HCT116 (cell line): ENCODE results near the gene SYT4. TPM values are rescaled to one million over a fixed set of nuclear protein-coding genes. Genes with fewer than 3 reads are reported as not detected.

ENCODE experiments used
- ATAC-seq: fragments of 200-7000 bp; cut with Tn5 transposase; 2 replicates; pipeline ENCODE4 v1.9.1; 2020; ENCODE audit warnings: mild to moderate bottlenecking, moderate library complexity
- BruUV-seq: library from RNA; stranded (reverse); fragments of 400-500 nt; replicated peaks from 2 replicates; lab custom pipeline; 2021; lab: Mats Ljungman, UMichigan
- CTCF ChIA-PET: fragments of 300-600 bp; sonication (Branson Sonifier 250); formaldehyde crosslinking; loops from one replicate; lab custom pipeline; 2021; ENCODE audit warnings: antibody characterized with exemption; lab: Charles Lee
- POLR2A ChIA-PET: fragments of 300-600, 350-600 bp; sonication (Branson Sonifier 250); formaldehyde crosslinking; loops from one replicate; lab custom pipeline; 2021; ENCODE audit warnings: antibody characterized with exemption; lab: Charles Lee
- RAD21 ChIA-PET, 2 experiments: fragments of 300-600 bp; sonication (Branson Sonifier 250); formaldehyde crosslinking; loops; one replicate each; lab custom pipeline; 2023; ENCODE audit warnings: low total read pairs in 2 of 2; ENCODE audit not compliant: uncharacterized antibody in 2 of 2, unreplicated experiment in 2 of 2, low non-redundant PET in 1 of 2; lab: Charles Lee
- DNase-seq: peaks from one replicate; pipeline ENCODE4 v3.0.0-alpha.2; 2010; ENCODE audit warnings: low read depth, low spot score
- H2AFZ ChIP-seq: fragments of 200-600 bp; shearing (Covaris generic), sonication (generic); 2 replicates; pipeline ENCODE4 v1.6.1; 2017; ENCODE audit warnings: low read depth, mixed run types, mixed read lengths, antibody characterized with exemption, low read length; ENCODE audit not compliant: poor library complexity, severe bottlenecking
- H3K27ac ChIP-seq: 2 replicates; pipeline ENCODE4 v1.5.1; 2012; ENCODE audit warnings: low read depth, low read length
- H3K27me3 ChIP-seq: fragments of 200-600 bp; sonication (generic); 2 replicates; pipeline ENCODE4 v1.6.1; 2016; ENCODE audit warnings: mixed run types, low read length, mixed read lengths; ENCODE audit not compliant: insufficient read depth
- H3K36me3 ChIP-seq, 2 experiments: fragments of 200-500 bp in 1 of 2; fragments of 200-600 bp in 1 of 2; sonication (Bioruptor generic) in 1 of 2; sonication (generic) in 1 of 2; 2 replicates each; pipeline versions ENCODE4 v1.5.1 to v1.6.1; 2014 to 2016; ENCODE audit warnings: low read length in 2 of 2, inconsistent platforms in 1 of 2, mixed read lengths in 1 of 2, mixed run types in 1 of 2; ENCODE audit not compliant: insufficient read depth in 2 of 2, control insufficient read depth in 1 of 2
- H3K4me1 ChIP-seq, 2 experiments: fragments of 200-600 bp in 1 of 2; sonication (generic) in 1 of 2; 2 replicates each; pipeline versions ENCODE4 v1.5.1 to v1.6.1; 2012 to 2017; ENCODE audit warnings: low read length in 2 of 2, inconsistent platforms in 1 of 2, mild to moderate bottlenecking in 1 of 2, mixed read lengths in 1 of 2, mixed run types in 1 of 2, moderate library complexity in 1 of 2; ENCODE audit not compliant: insufficient read depth in 2 of 2, control insufficient read depth in 1 of 2
- H3K4me2 ChIP-seq: fragments of 200-600 bp; sonication (generic); 2 replicates; pipeline ENCODE4 v1.6.1; 2017; ENCODE audit warnings: mixed run types, low read length, mixed read lengths
- H3K4me3 ChIP-seq, 2 experiments: fragments of 200-600 bp in 1 of 2; sonication (generic) in 1 of 2; replicated peaks in 1 of 2; 2 replicates each; pipeline ENCODE4 v1.5.1; 2011 to 2016; ENCODE audit warnings: low read length in 2 of 2, control low read depth in 1 of 2, low read depth in 1 of 2, mild to moderate bottlenecking in 1 of 2, mixed read lengths in 1 of 2, mixed run types in 1 of 2
- H3K79me2 ChIP-seq: fragments of 200-600 bp; sonication (generic); 2 replicates; pipeline ENCODE4 v1.6.1; 2017; ENCODE audit warnings: mild to moderate bottlenecking, mixed run types, low read length, moderate library complexity, mixed read lengths; ENCODE audit not compliant: insufficient read depth
- H3K9ac ChIP-seq: fragments of 200-600 bp; sonication (generic); 2 replicates; pipeline ENCODE4 v1.6.1; 2016; ENCODE audit warnings: low read length, mixed read lengths
- H3K9me2 ChIP-seq: fragments of 200-600 bp; sonication (generic), shearing (Covaris generic); 2 replicates; pipeline ENCODE4 v1.6.1; 2017; ENCODE audit warnings: mixed run types, mild to moderate bottlenecking, moderate library complexity; ENCODE audit not compliant: insufficient read depth
- H3K9me3 ChIP-seq, 2 experiments: fragments of 200-500 bp in 1 of 2; fragments of 200-600 bp in 1 of 2; sonication (Bioruptor generic) in 1 of 2; sonication (generic) in 1 of 2; 2 replicates each; pipeline ENCODE4 v1.6.1; 2014 to 2017; ENCODE audit warnings: low read length in 2 of 2, mixed read lengths in 2 of 2, inconsistent platforms in 1 of 2, low read depth in 1 of 2, mild to moderate bottlenecking in 1 of 2, mixed run types in 1 of 2, moderate library complexity in 1 of 2; ENCODE audit not compliant: control insufficient read depth in 1 of 2, insufficient read depth in 1 of 2
- H4K20me1 ChIP-seq: fragments of 200-600 bp; sonication (generic), shearing (Covaris generic); 2 replicates; pipeline ENCODE4 v1.6.1; 2017; ENCODE audit warnings: mixed run types, mild to moderate bottlenecking, moderate library complexity; ENCODE audit not compliant: insufficient read depth
- ATF3 ChIP-seq: IDR thresholded peaks from 2 replicates; pipeline ENCODE4 v1.6.1; 2012
- CBX3 ChIP-seq: IDR thresholded peaks from 2 replicates; pipeline ENCODE4 v1.6.1; 2012; ENCODE audit warnings: low read depth
- CEBPB ChIP-seq: IDR thresholded peaks from 2 replicates; pipeline ENCODE4 v1.6.1; 2012; ENCODE audit warnings: low read depth
- ELF1 ChIP-seq: IDR thresholded peaks from 2 replicates; pipeline ENCODE4 v1.6.1; 2012; ENCODE audit warnings: low read depth, borderline replicate concordance
- EZH2 ChIP-seq: fragments of 200-600 bp; sonication (generic); IDR thresholded peaks from 2 replicates; pipeline ENCODE4 v1.6.1; 2017; ENCODE audit warnings: antibody characterized with exemption, mixed run types
- EZH2phosphoT487 ChIP-seq: fragments of 200-600 bp; IDR thresholded peaks from 2 replicates; pipeline ENCODE4 v1.6.1; 2018; ENCODE audit warnings: antibody characterized with exemption, borderline replicate concordance
- FOSL1 ChIP-seq: IDR thresholded peaks from 2 replicates; pipeline ENCODE4 v1.6.1; 2012; ENCODE audit warnings: low read depth
- JUND ChIP-seq: IDR thresholded peaks from 2 replicates; pipeline ENCODE4 v1.6.1; 2012
- POLR2A ChIP-seq: IDR thresholded peaks from 2 replicates; pipeline ENCODE4 v1.7.0; 2011; ENCODE audit warnings: borderline replicate concordance; ENCODE audit not compliant: insufficient read depth, insufficient read length; ENCODE audit errors: extremely low read depth
- POLR2AphosphoS5 ChIP-seq: IDR thresholded peaks from 2 replicates; pipeline ENCODE4 v1.6.1; 2011; ENCODE audit warnings: mild to moderate bottlenecking, low read depth, low read length, moderate library complexity
- RAD21 ChIP-seq: IDR thresholded peaks from 2 replicates; pipeline ENCODE4 v1.6.1; 2012; ENCODE audit warnings: low read depth, mild to moderate bottlenecking
- REST ChIP-seq: IDR thresholded peaks from 2 replicates; pipeline ENCODE4 v1.6.1; 2012; ENCODE audit warnings: low read depth
- SP1 ChIP-seq: IDR thresholded peaks from 2 replicates; pipeline ENCODE4 v1.6.1; 2012; ENCODE audit warnings: low read depth
- TCF7L2 ChIP-seq: IDR thresholded peaks from 2 replicates; pipeline ENCODE4 v1.7.0; 2011; ENCODE audit warnings: borderline replicate concordance, inconsistent platforms; ENCODE audit not compliant: insufficient read depth, insufficient read length; ENCODE audit errors: extremely low read depth
- YY1 ChIP-seq: IDR thresholded peaks from 2 replicates; pipeline ENCODE4 v1.6.1; 2011; ENCODE audit warnings: low read length, low read depth, moderate library complexity, mild to moderate bottlenecking; ENCODE audit not compliant: insufficient replicate concordance; ENCODE audit errors: extremely low read depth
- ZNF274 ChIP-seq: fragments of 200-500 bp; sonication (Bioruptor generic); IDR thresholded peaks from 2 replicates; pipeline ENCODE4 v1.6.1; 2014; ENCODE audit warnings: mild to moderate bottlenecking, low read depth, low read length, inconsistent platforms
- intact Hi-C: fragments of 100-400 bp; cut with micrococcal nuclease; formaldehyde crosslinking; loops from 2 replicates; pipeline ENCODE4 v1.10.0; 2022
- total RNA-seq: library from RNA; stranded (reverse); gene quantifications from one replicate; pipeline ENCODE4 v1.2.1, GENCODE V29; 2021; ENCODE audit not compliant: unreplicated experiment
- TF ChIP-seq, protein P1 (sequence below), 3 experiments: fragments of 200-600 bp in 1 of 3; sonication (generic) in 1 of 3; IDR thresholded peaks in 2 of 3; conservative IDR thresholded peaks in 1 of 3; 2 replicates each; pipeline ENCODE4 v1.5.1; 2012 to 2017; ENCODE audit warnings: low read depth in 2 of 3, low read length in 2 of 3, antibody characterized with exemption in 1 of 3, borderline replicate concordance in 1 of 3, control low read depth in 1 of 3, mild to moderate bottlenecking in 1 of 3, mixed read lengths in 1 of 3, mixed run types in 1 of 3, moderate library complexity in 1 of 3; ENCODE audit not compliant: insufficient read depth in 1 of 3

The SYT4 gene
- total RNA-seq, 1 experiment from 2014 or later = not detected

DNA sequence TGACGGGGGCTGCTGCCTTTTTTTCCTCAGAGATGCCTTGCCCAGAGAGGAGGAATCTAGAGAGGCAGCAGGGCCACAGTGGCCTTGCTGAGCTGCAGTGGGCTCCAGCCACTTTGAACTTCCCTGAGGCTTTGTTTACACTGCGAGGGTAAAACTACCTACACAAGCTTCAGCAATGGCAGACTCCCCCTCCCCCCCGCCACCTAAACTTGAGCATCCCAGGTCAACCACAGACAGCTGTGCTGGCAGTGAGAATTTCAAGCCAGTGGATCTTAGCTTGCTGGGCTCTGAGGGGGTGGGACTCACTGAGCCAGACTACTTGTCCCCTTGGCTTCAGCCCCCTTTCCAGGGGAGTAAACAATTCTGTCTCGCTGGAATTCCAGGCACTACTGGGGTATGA, 11.8 kb downstream of the SYT4 start:
- DNase-seq (no peak), ATAC-seq (no peak)
- H3K27me3 ChIP-seq = no peaks in the 10 kb centered on the region
- H3K9me3 ChIP-seq = peaks cover 0 to 7% of the 10 kb centered on the region in 2 experiments; a peak in 1 of 4 replicates
- no peaks in the 10 kb centered on the region for H3K79me2 ChIP-seq
- ChIA-PET POLR2A (no interaction called here), CTCF (no interaction called here)
- no peak overlapping the region for H3K4me3 ChIP-seq
- no peaks in the 10 kb centered on the region for H3K4me1 ChIP-seq
- intact Hi-C loops = no loop called here
- no TSS peak for BruUV-seq
- H3K27ac ChIP-seq = no peak overlapping the region
- no peaks in the 10 kb centered on the region for H3K36me3 ChIP-seq
- H2AFZ ChIP-seq = no peak overlapping the region
- TF ChIP-seq EZH2 (no peak), POLR2A (no peak), EZH2phosphoT487 (no peak), RAD21 (no peak), ATF3 (no peak), REST (no peak), FOSL1 (no peak), CEBPB (no peak), SP1 (no peak), CBX3 (no peak), YY1 (no peak), JUND (no peak), POLR2AphosphoS5 (no peak), TCF7L2 (no peak), ELF1 (no peak), ZNF274 (no peak)
- TF ChIP-seq, protein P1, sequence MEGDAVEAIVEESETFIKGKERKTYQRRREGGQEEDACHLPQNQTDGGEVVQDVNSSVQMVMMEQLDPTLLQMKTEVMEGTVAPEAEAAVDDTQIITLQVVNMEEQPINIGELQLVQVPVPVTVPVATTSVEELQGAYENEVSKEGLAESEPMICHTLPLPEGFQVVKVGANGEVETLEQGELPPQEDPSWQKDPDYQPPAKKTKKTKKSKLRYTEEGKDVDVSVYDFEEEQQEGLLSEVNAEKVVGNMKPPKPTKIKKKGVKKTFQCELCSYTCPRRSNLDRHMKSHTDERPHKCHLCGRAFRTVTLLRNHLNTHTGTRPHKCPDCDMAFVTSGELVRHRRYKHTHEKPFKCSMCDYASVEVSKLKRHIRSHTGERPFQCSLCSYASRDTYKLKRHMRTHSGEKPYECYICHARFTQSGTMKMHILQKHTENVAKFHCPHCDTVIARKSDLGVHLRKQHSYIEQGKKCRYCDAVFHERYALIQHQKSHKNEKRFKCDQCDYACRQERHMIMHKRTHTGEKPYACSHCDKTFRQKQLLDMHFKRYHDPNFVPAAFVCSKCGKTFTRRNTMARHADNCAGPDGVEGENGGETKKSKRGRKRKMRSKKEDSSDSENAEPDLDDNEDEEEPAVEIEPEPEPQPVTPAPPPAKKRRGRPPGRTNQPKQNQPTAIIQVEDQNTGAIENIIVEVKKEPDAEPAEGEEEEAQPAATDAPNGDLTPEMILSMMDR (IDR thresholded peaks at IDR 0.05 in 2 of 3, conservative IDR thresholded peaks at IDR 0.05 in 1 of 3; ENCODE audit: borderline replicate concordance in 1 of 3, insufficient read depth in 1 of 3, low read depth in 2 of 3, low read length in 2 of 3) = no peak
- TF ChIP-seq, all 23 proteins: peak for 0
- Histone ChIP-seq H3K9ac (no peak overlapping the region), H3K4me2 (no peak overlapping the region), H3K9me2 (no peaks in the 10 kb centered on the region), H4K20me1 (no peaks in the 10 kb centered on the region)
- RAD21 ChIA-PET = no interaction called here
